Measurements from ENCODE around the gene WDR43. TPM values are rescaled to one million over a fixed set of nuclear protein-coding genes. Genes with fewer than 3 reads are reported as not detected.

Gene WDR43
- total and polyA plus RNA-seq, 11 donors: 4.5 to 35.9 (median 22.5) TPM

DNA sequence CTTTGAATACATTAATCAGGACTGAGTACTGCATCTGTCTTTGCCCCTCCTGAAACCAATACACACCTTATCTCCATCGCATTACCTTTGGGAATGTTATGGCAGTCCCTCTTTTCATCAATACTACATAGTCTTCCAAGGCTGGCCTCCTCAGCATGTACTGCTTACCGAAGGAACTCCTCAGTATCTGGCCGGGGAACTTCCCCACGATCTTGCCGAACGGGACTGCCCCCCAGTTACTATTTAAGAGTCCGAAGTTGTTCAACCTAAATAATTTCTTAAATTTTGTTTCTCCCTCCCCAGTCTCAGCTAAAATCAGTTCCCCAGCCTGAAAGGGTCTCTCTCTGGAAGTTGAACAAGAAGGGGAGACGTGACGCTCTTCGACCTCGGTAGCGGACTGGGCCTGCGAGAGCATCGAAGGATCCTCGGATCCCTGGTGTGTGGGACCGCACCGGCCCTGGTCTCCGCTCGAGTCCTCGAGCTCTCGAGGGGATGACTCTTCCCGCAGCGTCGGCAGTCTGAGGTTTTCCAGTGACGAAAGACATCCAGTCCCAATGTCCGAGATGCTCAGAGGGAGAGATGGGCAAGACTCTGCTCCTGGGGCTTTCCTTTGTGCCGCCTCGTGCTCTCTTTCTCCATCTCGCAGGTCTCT is 24.8 kb upstream of the WDR43 start:
- no peaks in the 10 kb centered on the region for H3K9me3 ChIP-seq
- intact Hi-C loops (cut with DNase I): loop anchor here in 5 of 10 donors (1.0 to 2.0 kb wide), 2 partner anchors 25 kb away; partner anchors contain the start of gene WDR43 (in 5 of the 5)
- peak overlapping the region in 11 of 12 donors; percentile 71 to 88 (median 78) for H3K27ac ChIP-seq
- H3K4me3 ChIP-seq: peak overlapping the region; percentile 73 to 99 (median 86)
- H3K27me3 ChIP-seq: no peaks in the 10 kb centered on the region
- 0 to 1% (median 0%) methylated on average over 25 to 29 of the region's 29 CpGs for WGBS, 4 donors
- DNase-seq (no peak), ATAC-seq (peak in 3 of 4 donors; percentile 29 to 46 (median 34))
- peaks cover 0 to 42% (median 20%) of the 10 kb centered on the region in 12 donors for H3K4me1 ChIP-seq
- TF ChIP-seq, protein P1, sequence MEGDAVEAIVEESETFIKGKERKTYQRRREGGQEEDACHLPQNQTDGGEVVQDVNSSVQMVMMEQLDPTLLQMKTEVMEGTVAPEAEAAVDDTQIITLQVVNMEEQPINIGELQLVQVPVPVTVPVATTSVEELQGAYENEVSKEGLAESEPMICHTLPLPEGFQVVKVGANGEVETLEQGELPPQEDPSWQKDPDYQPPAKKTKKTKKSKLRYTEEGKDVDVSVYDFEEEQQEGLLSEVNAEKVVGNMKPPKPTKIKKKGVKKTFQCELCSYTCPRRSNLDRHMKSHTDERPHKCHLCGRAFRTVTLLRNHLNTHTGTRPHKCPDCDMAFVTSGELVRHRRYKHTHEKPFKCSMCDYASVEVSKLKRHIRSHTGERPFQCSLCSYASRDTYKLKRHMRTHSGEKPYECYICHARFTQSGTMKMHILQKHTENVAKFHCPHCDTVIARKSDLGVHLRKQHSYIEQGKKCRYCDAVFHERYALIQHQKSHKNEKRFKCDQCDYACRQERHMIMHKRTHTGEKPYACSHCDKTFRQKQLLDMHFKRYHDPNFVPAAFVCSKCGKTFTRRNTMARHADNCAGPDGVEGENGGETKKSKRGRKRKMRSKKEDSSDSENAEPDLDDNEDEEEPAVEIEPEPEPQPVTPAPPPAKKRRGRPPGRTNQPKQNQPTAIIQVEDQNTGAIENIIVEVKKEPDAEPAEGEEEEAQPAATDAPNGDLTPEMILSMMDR (IDR thresholded peaks at IDR 0.05): no peak
- TF ChIP-seq POLR2A (IDR thresholded peaks at IDR 0.05): no peak
- peaks cover 0 to 14% (median 3%) of the 10 kb centered on the region in 9 donors for H3K36me3 ChIP-seq

DNA sequence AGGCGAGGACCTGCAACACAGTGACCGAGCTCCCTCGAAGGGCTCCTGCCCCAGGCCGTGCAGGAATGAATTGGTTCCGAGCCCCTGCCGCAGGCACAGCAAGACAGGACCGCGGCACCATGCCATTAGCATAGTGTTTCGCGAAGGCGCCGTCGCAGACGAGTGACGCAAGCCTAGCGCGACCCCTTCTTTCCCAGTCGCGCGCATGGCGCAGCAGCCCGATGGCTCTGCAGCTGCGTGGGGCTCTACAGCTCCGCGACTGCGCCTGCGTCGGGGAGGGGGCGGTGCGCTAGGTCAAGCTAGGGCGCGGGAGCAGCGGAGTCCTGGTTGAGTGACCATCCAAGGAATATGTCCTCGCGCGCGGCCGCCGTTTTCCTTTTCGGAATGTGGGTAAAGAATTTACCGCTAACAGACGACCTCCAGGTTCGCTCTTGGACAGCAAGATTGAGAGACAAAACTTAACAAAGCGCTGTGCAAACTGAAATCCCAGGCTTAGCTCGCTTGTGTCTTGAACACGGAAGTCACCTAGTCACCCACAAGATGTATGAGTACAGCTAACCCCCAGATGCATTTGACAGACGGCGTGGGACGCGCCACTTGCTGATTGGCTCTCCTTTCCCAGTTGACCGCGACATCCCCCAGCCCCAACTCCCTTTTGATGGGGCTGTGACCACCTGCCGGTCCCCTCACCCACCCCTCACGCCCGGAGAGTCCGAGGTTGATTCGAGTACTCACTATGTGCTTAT is 24.1 kb upstream of the WDR43 start, which contains the start of gene TRMT61B:
TRMT61B (minus strand) TSS at position 164 of the 746 bp plus-strand sequence; CDS start at position 132, 32 bp downstream.
- Histone ChIP-seq H3K4me1 (peaks cover 0 to 37% (median 20%) of the 10 kb centered on the region in 12 donors), H3K36me3 (peaks cover 0 to 7% (median 0%) of the 10 kb centered on the region in 9 donors), H3K4me3 (peak within 1 kb of the TSS; percentile 73 to 99 (median 86)), H3K27me3 (no peaks in the 10 kb centered on the region), H3K27ac (peak within 1 kb of the TSS in 11 of 12 donors; percentile 71 to 88 (median 78)), H3K9me3 (no peaks in the 10 kb centered on the region)
- ATAC-seq: peak; percentile 100
- DNase-seq: peak; percentile 96 to 98 (median 97)
- intact Hi-C loops (cut with DNase I): loop anchor here in 5 of 10 donors (1.0 to 2.0 kb wide), 2 partner anchors 24 kb away; partner anchors contain the start of gene WDR43 (in 5 of the 5)
- WGBS, 4 donors: 1% methylated on average over 14 to 57 of the region's 57 CpGs
- TF ChIP-seq, protein P1 (IDR thresholded peaks at IDR 0.05): peak in 1 of 12 donors; percentile 16
- TF ChIP-seq POLR2A (IDR thresholded peaks at IDR 0.05): peak in 1 of 2 donors; percentile 70

DNA sequence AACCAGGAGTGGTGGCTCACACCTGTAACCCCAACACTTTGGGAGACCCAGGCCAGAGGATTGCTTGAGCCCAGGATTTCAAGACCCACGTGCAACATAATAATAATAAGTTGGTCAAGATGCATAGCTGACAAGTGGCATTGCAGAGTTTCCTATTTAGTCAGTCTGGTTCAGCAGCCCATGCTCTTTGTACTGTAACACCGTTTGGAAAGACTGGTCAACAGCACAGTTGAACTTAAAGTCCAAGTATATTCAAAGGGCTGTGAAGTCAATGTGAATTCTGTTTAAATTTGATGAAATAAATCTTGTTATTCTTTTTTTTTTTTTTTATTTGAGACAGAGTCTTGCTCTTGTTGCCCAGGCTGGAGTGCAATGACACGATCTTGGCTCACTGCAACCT is 22.8 kb upstream of the WDR43 start:
- DNase-seq (no peak), ATAC-seq (no peak)
- Histone ChIP-seq H3K4me1 (peaks cover 0 to 32% (median 20%) of the 10 kb centered on the region in 12 donors), H3K9me3 (no peaks in the 10 kb centered on the region), H3K4me3 (no peak overlapping the region), H3K27me3 (peaks cover 0 to 3% (median 0%) of the 10 kb centered on the region in 9 donors), H3K27ac (no peak overlapping the region), H3K36me3 (peaks cover 0 to 3% (median 0%) of the 10 kb centered on the region in 9 donors)
- WGBS, 4 donors: 75 to 89% (median 78%) methylated on average over 3 of the region's 3 CpGs
- intact Hi-C loops (cut with DNase I): loop anchor here in 1 of 10 donors (2.0 kb wide), 1 partner anchor 23 kb away; the partner anchor contains the start of gene WDR43
- TF ChIP-seq POLR2A (IDR thresholded peaks at IDR 0.05): no peak
- TF ChIP-seq, protein P1 (IDR thresholded peaks at IDR 0.05): no peak

DNA sequence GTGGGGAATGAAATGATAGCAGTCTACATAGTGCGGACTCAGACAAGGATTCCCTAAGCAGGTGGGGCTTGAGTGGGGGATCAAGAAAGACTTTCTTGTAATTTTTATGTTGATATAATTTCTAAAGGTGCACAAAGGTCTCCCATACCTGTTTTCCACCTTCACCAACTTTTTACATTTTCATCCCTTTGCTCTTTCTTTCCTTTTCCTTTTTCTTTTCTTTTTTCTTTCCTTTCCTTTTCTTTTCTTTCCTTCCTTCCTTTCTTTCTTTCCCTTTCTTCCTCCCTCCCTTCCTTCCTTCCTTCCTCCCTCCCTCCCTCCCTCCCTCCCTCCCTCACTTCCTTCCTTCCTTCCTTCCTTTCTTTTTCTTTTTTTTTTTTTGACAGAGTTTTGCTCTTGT is 14.3 kb upstream of the WDR43 start:
- Histone ChIP-seq H3K9me3 (no peaks in the 10 kb centered on the region), H3K27me3 (peaks cover 0 to 18% (median 0%) of the 10 kb centered on the region in 9 donors), H3K4me3 (no peak overlapping the region), H3K4me1 (no peaks in the 10 kb centered on the region), H3K27ac (no peak overlapping the region), H3K36me3 (no peaks in the 10 kb centered on the region)
- WGBS, 4 donors: 83 to 98% (median 96%) methylated on average over 1 of the region's 1 CpG
- DNase-seq (no peak), ATAC-seq (no peak)
- TF ChIP-seq, protein P1 (IDR thresholded peaks at IDR 0.05): no peak
- TF ChIP-seq POLR2A (IDR thresholded peaks at IDR 0.05): no peak
- intact Hi-C loops (cut with DNase I): no loop called here
